Mucosa of descending colon (tissue), 3 donors: ENCODE data around the gene FBP2. TPM values are rescaled to one million over a fixed set of nuclear protein-coding genes. Genes with fewer than 3 reads are reported as not detected.

Source experiments
- ATAC-seq: fragments of 200-7000 bp; cut with Tn5 transposase; one replicate; pipeline ENCODE4 v1.9.1; 2020; ENCODE audit warnings: mild to moderate bottlenecking, moderate library complexity
- DNase-seq, 3 donors: peaks; one replicate each; pipeline ENCODE4 v3.0.0-alpha.2; 2020
- H3K36me3 ChIP-seq: fragments of 200-600 bp; one replicate; pipeline ENCODE4 v1.8.0; 2021; ENCODE audit warnings: low read depth, mild to moderate bottlenecking
- H3K4me1 ChIP-seq: fragments of 200-600 bp; one replicate; pipeline ENCODE4 v1.8.0; 2021; ENCODE audit warnings: low read depth, mild to moderate bottlenecking
- H3K4me3 ChIP-seq: fragments of 200-600 bp; one replicate; pipeline ENCODE4 v1.8.0; 2021; ENCODE audit warnings: mild to moderate bottlenecking
- H3K9me3 ChIP-seq: fragments of 200-600 bp; one replicate; pipeline ENCODE4 v1.8.0; 2021; ENCODE audit warnings: mild to moderate bottlenecking
- intact Hi-C, 2 donors: fragments of 100-400 bp; cut with DNase I in 1 of 2; cut with micrococcal nuclease in 1 of 2; formaldehyde crosslinking; loops; one replicate each; pipeline versions ENCODE4 v1.11.0 to v1.11.1; 2022; cut with DNase I, micrococcal nuclease
- total RNA-seq, 3 donors: library from RNA; stranded (reverse); fragmentation: NEBNext Ultra II Directional in 2 of 3; extraction: Animal tissue kit (Norgen Biotek cat#: 25700) in 2 of 3; gene quantifications; one replicate each; pipeline versions ENCODE4 v1.2.1 to v1.2.4, GENCODE V29; 2021 to 2023
- TF ChIP-seq, protein P1 (sequence below): fragments of 200-600 bp; IDR thresholded peaks from one replicate; pipeline ENCODE4 v1.8.0; 2022; ENCODE audit warnings: antibody characterized with exemption, mild to moderate bottlenecking
- donor health status: DM: no; HTN: no; CAD: no; lungs with moderate emphysema.
- donor health status: DM: no; HTN: no; CAD: no.
- donor health status: DM: no; HTN: yes; CAD: no.

The FBP2 gene
- total RNA-seq, 3 donors from 2014 or later = not detected

- ATAC-seq = peak; percentile 12
- Histone ChIP-seq H3K4me1 (peaks cover 15% of the 10 kb centered on the region), H3K36me3 (no peaks in the 10 kb centered on the region), H3K9me3 (no peaks in the 10 kb centered on the region), H3K4me3 (no peak overlapping the region)
- TF ChIP-seq, protein P1, sequence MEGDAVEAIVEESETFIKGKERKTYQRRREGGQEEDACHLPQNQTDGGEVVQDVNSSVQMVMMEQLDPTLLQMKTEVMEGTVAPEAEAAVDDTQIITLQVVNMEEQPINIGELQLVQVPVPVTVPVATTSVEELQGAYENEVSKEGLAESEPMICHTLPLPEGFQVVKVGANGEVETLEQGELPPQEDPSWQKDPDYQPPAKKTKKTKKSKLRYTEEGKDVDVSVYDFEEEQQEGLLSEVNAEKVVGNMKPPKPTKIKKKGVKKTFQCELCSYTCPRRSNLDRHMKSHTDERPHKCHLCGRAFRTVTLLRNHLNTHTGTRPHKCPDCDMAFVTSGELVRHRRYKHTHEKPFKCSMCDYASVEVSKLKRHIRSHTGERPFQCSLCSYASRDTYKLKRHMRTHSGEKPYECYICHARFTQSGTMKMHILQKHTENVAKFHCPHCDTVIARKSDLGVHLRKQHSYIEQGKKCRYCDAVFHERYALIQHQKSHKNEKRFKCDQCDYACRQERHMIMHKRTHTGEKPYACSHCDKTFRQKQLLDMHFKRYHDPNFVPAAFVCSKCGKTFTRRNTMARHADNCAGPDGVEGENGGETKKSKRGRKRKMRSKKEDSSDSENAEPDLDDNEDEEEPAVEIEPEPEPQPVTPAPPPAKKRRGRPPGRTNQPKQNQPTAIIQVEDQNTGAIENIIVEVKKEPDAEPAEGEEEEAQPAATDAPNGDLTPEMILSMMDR = no peak
- DNase-seq = no peak
- intact Hi-C loops = no loop called here
Observed at GRCh38 chr9:94630281-94630680, 36.7 kb upstream of the FBP2 start.

- no peaks in the 10 kb centered on the region for H3K9me3 ChIP-seq
- H3K36me3 ChIP-seq = no peaks in the 10 kb centered on the region
- no peak for ATAC-seq
- TF ChIP-seq, protein P1 = no peak
- intact Hi-C loops = no loop called here
- no peak overlapping the region for H3K4me3 ChIP-seq
- DNase-seq = no peak
- peaks cover 15% of the 10 kb centered on the region for H3K4me1 ChIP-seq
Observed at GRCh38 chr9:94627287-94627686, 33.7 kb upstream of the FBP2 start.

GRCh38 chr9:94625835-94626234 lies 32.2 kb upstream of the FBP2 start:
- ATAC-seq (no peak), DNase-seq (no peak)
- Histone ChIP-seq H3K9me3 (no peaks in the 10 kb centered on the region), H3K4me3 (no peak overlapping the region), H3K4me1 (peaks cover 5% of the 10 kb centered on the region), H3K36me3 (no peaks in the 10 kb centered on the region)
- intact Hi-C loops = no loop called here
- TF ChIP-seq, protein P1 = no peak

DNA sequence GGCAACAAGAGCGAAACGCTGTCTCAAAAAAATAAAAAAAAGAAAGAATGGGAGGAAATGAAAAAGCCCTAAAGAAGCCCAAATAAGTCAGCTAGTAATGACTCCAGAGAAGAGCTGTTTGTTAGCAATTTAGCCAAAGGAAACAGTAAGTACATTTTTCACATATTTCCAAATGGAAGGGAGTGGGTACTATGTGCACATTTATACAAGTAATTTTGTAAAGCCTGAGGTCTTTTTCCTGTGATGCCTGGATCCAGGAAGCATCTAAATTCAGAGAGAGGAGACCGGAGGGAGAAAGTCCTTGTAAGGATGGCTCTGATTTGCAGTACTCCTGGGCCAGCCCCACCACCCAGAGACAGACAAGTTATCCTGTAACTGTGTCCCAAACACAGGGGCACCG lies 31.0 kb upstream of the FBP2 start:
- H3K4me3 ChIP-seq = no peak overlapping the region
- TF ChIP-seq, protein P1 = no peak
- no peaks in the 10 kb centered on the region for H3K4me1 ChIP-seq
- intact Hi-C loops = no loop called here
- no peaks in the 10 kb centered on the region for H3K36me3 ChIP-seq
- DNase-seq = no peak
- no peak for ATAC-seq
- no peaks in the 10 kb centered on the region for H3K9me3 ChIP-seq

DNA sequence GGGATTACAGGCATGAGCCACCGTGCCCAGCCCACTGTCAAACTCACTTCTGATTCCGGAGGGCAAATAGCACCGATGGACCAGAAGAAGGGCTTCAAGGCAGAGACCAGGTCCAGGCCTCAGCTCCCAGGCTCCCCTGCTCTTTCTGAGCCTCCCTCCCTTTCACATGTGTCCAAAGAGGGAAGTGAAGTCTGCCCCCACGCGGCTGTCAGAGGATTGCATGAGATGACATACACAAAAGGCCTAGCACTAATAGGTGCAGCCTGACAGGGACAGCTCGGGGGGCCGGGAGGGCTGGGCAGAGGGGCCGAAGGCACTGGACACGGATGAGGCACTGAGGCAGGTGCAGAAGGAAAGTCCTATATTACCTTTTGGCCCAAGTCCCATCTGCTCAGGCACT lies 29.6 kb upstream of the FBP2 start:
- TF ChIP-seq, protein P1 = peak; percentile 27
- ATAC-seq = peak; percentile 96
- no peaks in the 10 kb centered on the region for H3K9me3 ChIP-seq
- intact Hi-C loops = no loop called here
- H3K4me1 ChIP-seq = no peaks in the 10 kb centered on the region
- H3K4me3 ChIP-seq = no peak overlapping the region
- no peaks in the 10 kb centered on the region for H3K36me3 ChIP-seq
- peak; percentile 69 to 89 (median 86) for DNase-seq

GRCh38 chr9:94622087-94622800 lies 28.6 kb upstream of the FBP2 start:
- no peaks in the 10 kb centered on the region for H3K4me1 ChIP-seq
- intact Hi-C loops = no loop called here
- no peaks in the 10 kb centered on the region for H3K36me3 ChIP-seq
- H3K4me3 ChIP-seq = no peak overlapping the region
- no peaks in the 10 kb centered on the region for H3K9me3 ChIP-seq
- DNase-seq (no peak), ATAC-seq (no peak)
- TF ChIP-seq, protein P1 = no peak
